Measurements from ENCODE around the gene C3orf20.
"Not testable (repeated sequence)": the region's sequence is repeated elsewhere in the genome, so short reads cannot be mapped to it uniquely, and the experiment has no call there.

C3orf20 gene

GRCh38 chr3:14651440-14652251, 23.3 kb upstream of the C3orf20 start, which contains the start of gene CCDC174:
TSS of gene CCDC174 (plus strand) at chr3:14651762. CDS start at chr3:14651837, 75 bp downstream.
- peak; percentile 92 for DNase-seq

GRCh38 chr3:14652360-14652907, 22.5 kb upstream of the C3orf20 start:
- not testable (repeated sequence) for DNase-seq

- no peak for DNase-seq
Observed at GRCh38 chr3:14657579-14657978, 17.4 kb upstream of the C3orf20 start.

GRCh38 chr3:14658978-14659377, 16.0 kb upstream of the C3orf20 start:
- DNase-seq = no peak

- DNase-seq = no peak
Observed at GRCh38 chr3:14660942-14661341, 14.0 kb upstream of the C3orf20 start.

- DNase-seq = no peak
Observed at GRCh38 chr3:14663396-14664135, 11.4 kb upstream of the C3orf20 start.

GRCh38 chr3:14664170-14664569, 10.8 kb upstream of the C3orf20 start:
- no peak for DNase-seq

- no peak for DNase-seq
Observed at GRCh38 chr3:14672588-14672987, 2.4 kb upstream of the C3orf20 start.

- no peak for DNase-seq
Observed at GRCh38 chr3:14676881-14677280, 1.9 kb downstream of the C3orf20 start.

- no peak for DNase-seq
Observed at GRCh38 chr3:14678015-14678503, 3.1 kb downstream of the C3orf20 start.

GRCh38 chr3:14680115-14680514, 5.2 kb downstream of the C3orf20 start:
- DNase-seq = no peak

- no peak for DNase-seq
Observed at GRCh38 chr3:14680716-14681115, 5.8 kb downstream of the C3orf20 start.

GRCh38 chr3:14684447-14684846, 9.5 kb downstream of the C3orf20 start:
- no peak for DNase-seq

- DNase-seq = no peak
Observed at GRCh38 chr3:14685179-14685578, 10.2 kb downstream of the C3orf20 start.

- no peak for DNase-seq
Observed at GRCh38 chr3:14687360-14687759, 12.4 kb downstream of the C3orf20 start.

- DNase-seq = no peak
Observed at GRCh38 chr3:14688525-14688924, 13.6 kb downstream of the C3orf20 start.

- no peak for DNase-seq
Observed at GRCh38 chr3:14689247-14689980, 14.5 kb downstream of the C3orf20 start.

GRCh38 chr3:14691239-14691638, 16.3 kb downstream of the C3orf20 start:
- DNase-seq = no peak

- DNase-seq = no peak
Observed at GRCh38 chr3:14691719-14692118, 16.8 kb downstream of the C3orf20 start.

GRCh38 chr3:14698601-14699244, 23.8 kb downstream of the C3orf20 start:
- no peak for DNase-seq

- DNase-seq = no peak
Observed at GRCh38 chr3:14699643-14700042, 24.7 kb downstream of the C3orf20 start.

- DNase-seq = no peak
Observed at GRCh38 chr3:14700891-14701290, 25.9 kb downstream of the C3orf20 start.
